Stimulated activated naive CD4-positive, alpha-beta T cell (primary cell): ENCODE measurements around the gene OR2AJ1.

Experiments
- DNase-seq, 6 experiments: peaks; one replicate each; lab custom pipeline; 2025; lab: John Stamatoyannopoulos, UW

OR2AJ1 gene

GRCh38 chr1:247962911-247963588 lies 38.4 kb downstream of the OR2AJ1 start:
- no peak for DNase-seq

GRCh38 chr1:247964933-247965332 lies 40.2 kb downstream of the OR2AJ1 start, which contains the start of gene OR2AK2:
TSS of gene OR2AK2 (plus strand) at chr1:247965233. CDS start at chr1:247965377, 144 bp downstream.
- no peak for DNase-seq

GRCh38 chr1:247966532-247967204 lies 42.0 kb downstream of the OR2AJ1 start:
- DNase-seq, result no peak
